Measurements from ENCODE around the gene LRRC15.

- TF ChIP-seq POLR2AphosphoS5 (IDR thresholded peaks at IDR 0.05; ENCODE audit: low read depth, low read length) = no peak
- no peak for TF ChIP-seq CTCF (IDR thresholded peaks at IDR 0.05)
- TF ChIP-seq REST (IDR thresholded peaks at IDR 0.05; ENCODE audit: insufficient read depth in 1 of 2, low read depth in 2 of 2, low read length in 1 of 2) = no peak
- no peak for TF ChIP-seq SIN3A (IDR thresholded peaks at IDR 0.05; ENCODE audit: borderline replicate concordance, insufficient read depth, low read depth, low read length)
Observed at GRCh38 chr3:194348354-194348753, 21.2 kb downstream of the LRRC15 start.
